Ishikawa (cell line): Measurements from ENCODE around the gene ZNF653.

Experiments
- CEBPB ChIP-seq: IDR thresholded peaks from 2 replicates; pipeline ENCODE4 v1.6.1; 2012
- CREB1 ChIP-seq: IDR thresholded peaks from 2 replicates; pipeline ENCODE4 v1.6.1; 2012; ENCODE audit warnings: low read depth
- EGR1 ChIP-seq: IDR thresholded peaks from 2 replicates; pipeline ENCODE4 v1.6.1; 2012
- EP300 ChIP-seq: IDR thresholded peaks from 2 replicates; pipeline ENCODE4 v1.6.1; 2012; ENCODE audit warnings: borderline replicate concordance
- FOXM1 ChIP-seq: IDR thresholded peaks from 2 replicates; pipeline ENCODE4 v1.6.1; 2012; ENCODE audit warnings: low read depth, borderline replicate concordance
- NFIC ChIP-seq: IDR thresholded peaks from 2 replicates; pipeline ENCODE4 v1.6.1; 2012
- RAD21 ChIP-seq: IDR thresholded peaks from 2 replicates; pipeline ENCODE4 v1.6.1; 2012; ENCODE audit warnings: low read depth
- TAF1 ChIP-seq: IDR thresholded peaks from 2 replicates; pipeline ENCODE4 v1.6.1; 2012; ENCODE audit warnings: low read depth, mild to moderate bottlenecking
- TCF12 ChIP-seq: IDR thresholded peaks from 2 replicates; pipeline ENCODE4 v1.6.1; 2012; ENCODE audit warnings: low read depth
- TEAD4 ChIP-seq: IDR thresholded peaks from 2 replicates; pipeline ENCODE4 v1.6.1; 2012
- YY1 ChIP-seq: IDR thresholded peaks from 2 replicates; pipeline ENCODE4 v1.6.1; 2012; ENCODE audit warnings: low read depth
- ZBTB7A ChIP-seq: IDR thresholded peaks from 2 replicates; pipeline ENCODE4 v1.6.1; 2012; ENCODE audit warnings: low read depth
- TF ChIP-seq, protein P1 (sequence below): IDR thresholded peaks from 2 replicates; pipeline ENCODE4 v1.6.1; 2012
- TF ChIP-seq, protein P2 (sequence below): IDR thresholded peaks from 2 replicates; pipeline ENCODE4 v1.6.1; 2012
- TF ChIP-seq, protein P3 (sequence below): IDR thresholded peaks from 2 replicates; pipeline ENCODE4 v1.6.1; 2012; ENCODE audit warnings: low read depth, mild to moderate bottlenecking

Gene ZNF653

DNA sequence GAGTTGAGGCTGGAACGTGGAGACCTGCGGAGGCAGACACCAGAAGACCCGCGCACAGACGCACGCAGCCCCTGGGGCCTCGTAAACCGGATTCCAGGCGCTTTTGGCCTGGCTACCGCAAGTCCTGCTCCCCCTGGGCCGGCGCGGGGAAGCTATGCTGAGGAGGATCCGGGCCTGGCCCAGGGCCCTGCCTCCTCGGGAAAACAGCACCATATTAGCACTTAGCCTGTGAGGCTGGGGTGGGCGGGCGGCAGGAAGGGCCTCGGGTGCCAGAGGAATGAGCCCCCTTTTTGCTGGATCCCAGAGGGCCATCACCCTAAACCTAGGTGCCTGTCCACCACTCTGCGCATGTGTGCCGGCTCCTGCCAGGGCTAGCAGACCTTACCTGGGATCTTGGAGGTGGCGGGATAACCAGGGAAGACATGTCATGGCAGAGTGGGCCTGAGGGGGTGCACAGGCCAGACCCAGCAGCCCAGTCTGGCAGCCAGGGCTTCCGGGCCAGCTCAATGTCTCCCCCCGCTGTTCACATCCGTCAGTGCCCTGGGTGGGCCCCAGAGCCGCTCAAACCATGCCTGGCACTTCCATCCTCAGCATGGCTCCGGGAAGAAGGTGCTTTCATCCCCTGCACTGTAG lies 46.1 kb upstream of the ZNF653 start:
- TF ChIP-seq TEAD4 (no peak), RAD21 (peak; percentile 38; the same call in 1 of the 2 replicates)

DNA sequence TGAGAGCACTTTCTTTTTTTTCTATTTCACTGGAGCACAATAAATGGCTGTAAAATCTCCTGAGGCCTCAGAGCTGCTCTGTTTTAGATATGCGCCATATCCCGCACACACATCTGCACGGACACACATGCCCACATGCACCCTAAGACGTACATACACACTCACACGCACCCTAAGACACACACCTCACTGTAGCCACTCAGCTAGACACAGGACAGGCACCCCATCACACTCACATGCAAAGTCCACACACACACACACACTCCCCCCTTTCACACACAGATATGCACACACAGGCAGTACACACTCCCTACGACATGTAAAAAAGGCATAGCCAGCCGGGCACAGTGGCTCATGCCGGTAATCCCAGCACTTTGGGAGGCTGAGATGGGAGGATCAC lies 44.6 kb upstream of the ZNF653 start:
- TF ChIP-seq ZBTB7A (no peak), EGR1 (no peak), FOXM1 (no peak), EP300 (no peak), RAD21 (no peak), TAF1 (no peak), NFIC (no peak), CREB1 (no peak), YY1 (no peak), TCF12 (no peak), CEBPB (no peak), TEAD4 (no peak)
- TF ChIP-seq, protein P1, sequence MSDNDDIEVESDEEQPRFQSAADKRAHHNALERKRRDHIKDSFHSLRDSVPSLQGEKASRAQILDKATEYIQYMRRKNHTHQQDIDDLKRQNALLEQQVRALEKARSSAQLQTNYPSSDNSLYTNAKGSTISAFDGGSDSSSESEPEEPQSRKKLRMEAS = no peak
- TF ChIP-seq, protein P2, sequence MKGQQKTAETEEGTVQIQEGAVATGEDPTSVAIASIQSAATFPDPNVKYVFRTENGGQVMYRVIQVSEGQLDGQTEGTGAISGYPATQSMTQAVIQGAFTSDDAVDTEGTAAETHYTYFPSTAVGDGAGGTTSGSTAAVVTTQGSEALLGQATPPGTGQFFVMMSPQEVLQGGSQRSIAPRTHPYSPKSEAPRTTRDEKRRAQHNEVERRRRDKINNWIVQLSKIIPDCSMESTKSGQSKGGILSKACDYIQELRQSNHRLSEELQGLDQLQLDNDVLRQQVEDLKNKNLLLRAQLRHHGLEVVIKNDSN = no peak
- TF ChIP-seq, protein P3, sequence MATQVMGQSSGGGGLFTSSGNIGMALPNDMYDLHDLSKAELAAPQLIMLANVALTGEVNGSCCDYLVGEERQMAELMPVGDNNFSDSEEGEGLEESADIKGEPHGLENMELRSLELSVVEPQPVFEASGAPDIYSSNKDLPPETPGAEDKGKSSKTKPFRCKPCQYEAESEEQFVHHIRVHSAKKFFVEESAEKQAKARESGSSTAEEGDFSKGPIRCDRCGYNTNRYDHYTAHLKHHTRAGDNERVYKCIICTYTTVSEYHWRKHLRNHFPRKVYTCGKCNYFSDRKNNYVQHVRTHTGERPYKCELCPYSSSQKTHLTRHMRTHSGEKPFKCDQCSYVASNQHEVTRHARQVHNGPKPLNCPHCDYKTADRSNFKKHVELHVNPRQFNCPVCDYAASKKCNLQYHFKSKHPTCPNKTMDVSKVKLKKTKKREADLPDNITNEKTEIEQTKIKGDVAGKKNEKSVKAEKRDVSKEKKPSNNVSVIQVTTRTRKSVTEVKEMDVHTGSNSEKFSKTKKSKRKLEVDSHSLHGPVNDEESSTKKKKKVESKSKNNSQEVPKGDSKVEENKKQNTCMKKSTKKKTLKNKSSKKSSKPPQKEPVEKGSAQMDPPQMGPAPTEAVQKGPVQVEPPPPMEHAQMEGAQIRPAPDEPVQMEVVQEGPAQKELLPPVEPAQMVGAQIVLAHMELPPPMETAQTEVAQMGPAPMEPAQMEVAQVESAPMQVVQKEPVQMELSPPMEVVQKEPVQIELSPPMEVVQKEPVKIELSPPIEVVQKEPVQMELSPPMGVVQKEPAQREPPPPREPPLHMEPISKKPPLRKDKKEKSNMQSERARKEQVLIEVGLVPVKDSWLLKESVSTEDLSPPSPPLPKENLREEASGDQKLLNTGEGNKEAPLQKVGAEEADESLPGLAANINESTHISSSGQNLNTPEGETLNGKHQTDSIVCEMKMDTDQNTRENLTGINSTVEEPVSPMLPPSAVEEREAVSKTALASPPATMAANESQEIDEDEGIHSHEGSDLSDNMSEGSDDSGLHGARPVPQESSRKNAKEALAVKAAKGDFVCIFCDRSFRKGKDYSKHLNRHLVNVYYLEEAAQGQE = no peak

DNA sequence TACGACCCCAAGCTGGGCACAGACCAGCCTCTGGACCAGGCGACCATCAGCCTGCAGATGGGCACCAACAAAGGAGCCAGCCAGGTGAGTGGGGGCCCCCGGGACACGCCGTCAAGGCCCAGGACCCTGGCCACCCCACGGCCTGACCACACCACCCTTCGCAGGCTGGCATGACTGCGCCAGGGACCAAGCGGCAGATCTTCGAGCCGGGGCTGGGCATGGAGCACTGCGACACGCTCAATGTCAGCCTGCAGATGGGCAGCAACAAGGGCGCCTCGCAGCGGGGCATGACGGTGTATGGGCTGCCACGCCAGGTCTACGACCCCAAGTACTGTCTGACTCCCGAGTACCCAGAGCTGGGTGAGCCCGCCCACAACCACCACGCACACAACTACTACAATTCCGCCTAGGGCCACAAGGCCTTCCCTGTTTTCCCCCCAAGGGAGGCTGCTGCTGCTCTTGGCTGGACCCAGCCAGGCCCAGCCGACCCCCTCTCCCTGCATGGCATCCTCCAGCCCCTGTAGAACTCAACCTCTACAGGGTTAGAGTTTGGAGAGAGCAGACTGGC lies 43.8 kb upstream of the ZNF653 start:
- TF ChIP-seq ZBTB7A (no peak), CEBPB (no peak), EP300 (no peak), NFIC (no peak), TEAD4 (no peak), TCF12 (no peak), FOXM1 (no peak), TAF1 (no peak), RAD21 (no peak)
- TF ChIP-seq, protein P3 = no peak
- TF ChIP-seq, protein P1 = no peak

DNA sequence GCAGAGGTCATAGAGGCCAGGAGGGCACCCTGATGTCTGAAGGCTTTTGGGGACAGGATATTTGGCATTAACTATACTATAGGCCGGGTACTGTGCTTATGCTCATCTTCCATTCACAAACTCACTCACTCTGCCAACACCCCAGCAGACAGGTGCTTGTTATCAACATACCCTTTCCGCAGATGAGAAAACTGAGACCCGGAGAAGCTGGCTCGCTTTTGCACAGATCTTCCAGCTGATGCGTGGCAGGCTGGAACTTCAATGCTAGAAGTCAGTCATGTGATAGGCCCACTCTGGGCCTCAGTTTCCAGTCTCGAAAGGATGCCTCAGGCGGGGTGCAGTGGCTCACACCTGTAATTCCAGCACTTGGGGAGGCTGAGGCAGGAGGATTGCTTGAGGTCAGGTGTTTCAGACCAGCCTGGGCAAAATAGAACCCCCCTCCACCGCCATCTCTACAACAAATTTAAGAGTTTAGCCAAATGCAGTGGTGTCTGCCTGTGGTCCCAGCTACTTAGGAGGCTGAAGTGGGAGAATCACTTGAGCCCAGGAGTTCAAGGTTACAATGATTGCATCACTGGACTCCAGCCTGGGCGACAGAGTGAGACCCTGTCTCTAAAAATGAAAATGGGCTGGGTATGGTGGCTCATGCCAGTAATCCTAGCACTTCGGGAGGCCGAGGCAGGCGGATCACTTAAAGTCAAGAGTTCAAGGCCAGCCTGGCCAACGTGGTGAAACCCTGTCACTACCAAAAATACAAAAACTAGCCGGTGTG lies 42.5 kb upstream of the ZNF653 start:
- TF ChIP-seq, protein P3 = no peak
- no peak for TF ChIP-seq CREB1
- TF ChIP-seq, protein P1 = no peak
- TF ChIP-seq ZBTB7A = no peak
- no peak for TF ChIP-seq TCF12
- TF ChIP-seq EP300 = no peak
- TF ChIP-seq YY1 = no peak
- no peak for TF ChIP-seq RAD21
- no peak for TF ChIP-seq TEAD4
